ENCODE data around the gene ESRRA.

- TF ChIP-seq POLR2A (IDR thresholded peaks at IDR 0.05; ENCODE audit: low read depth, low read length) (no peak), POLR2AphosphoS5 (IDR thresholded peaks at IDR 0.05; ENCODE audit: low read depth, low read length) (no peak), TAF1 (IDR thresholded peaks at IDR 0.05; ENCODE audit: low read depth, low read length) (no peak)
These were observed 1.4 kb upstream of the ESRRA start for GRCh38 chr11:64304032-64304315.
